GM21737 (cell line): Measurements from ENCODE around the gene PLA2G4E.

Source experiments
- ATAC-seq: cut with Tn5 transposase; IDR thresholded peaks from one replicate; pipeline ENCODE4 v1.9.1; 2021; ENCODE audit warnings: mild to moderate bottlenecking, moderate library complexity; ENCODE audit not compliant: unreplicated experiment

PLA2G4E gene

GRCh38 chr15:41941644-41942415 is 79.0 kb downstream of the PLA2G4E start:
- ATAC-seq, result no peak

GRCh38 chr15:41940441-41940857 is 80.4 kb downstream of the PLA2G4E start:
- no peak for ATAC-seq

- no peak for ATAC-seq
Measured at GRCh38 chr15:41939986-41940385, 80.9 kb downstream of the PLA2G4E start.

- no peak for ATAC-seq
Measured at GRCh38 chr15:41937568-41937923, 83.3 kb downstream of the PLA2G4E start.

GRCh38 chr15:41936649-41937567 is 83.9 kb downstream of the PLA2G4E start:
- no peak for ATAC-seq

GRCh38 chr15:41936155-41936554 is 84.7 kb downstream of the PLA2G4E start:
- ATAC-seq, result no peak

- ATAC-seq, result no peak
Measured at GRCh38 chr15:41935566-41936020, 85.2 kb downstream of the PLA2G4E start.

- ATAC-seq, result no peak
Measured at GRCh38 chr15:41934843-41935242, 86.0 kb downstream of the PLA2G4E start.

- no peak for ATAC-seq
Measured at GRCh38 chr15:41933771-41934170, 87.1 kb downstream of the PLA2G4E start.

- no peak for ATAC-seq
Measured at GRCh38 chr15:41933326-41933725, 87.5 kb downstream of the PLA2G4E start.

- ATAC-seq, result no peak
Measured at GRCh38 chr15:41932511-41933289, 88.1 kb downstream of the PLA2G4E start.

- no peak for ATAC-seq
Measured at GRCh38 chr15:41932101-41932500, 88.7 kb downstream of the PLA2G4E start.
